ENCODE results near the gene SYT1. TPM values are rescaled to one million over a fixed set of nuclear protein-coding genes. Genes with fewer than 3 reads are reported as not detected.
"Not testable (repeated sequence)": the region's sequence is repeated elsewhere in the genome, so short reads cannot be mapped to it uniquely, and the experiment has no call there.

SYT1 gene
- polyA plus RNA-seq, 5 donors = 2.7 to 6.4 (median 5.0) TPM

DNA sequence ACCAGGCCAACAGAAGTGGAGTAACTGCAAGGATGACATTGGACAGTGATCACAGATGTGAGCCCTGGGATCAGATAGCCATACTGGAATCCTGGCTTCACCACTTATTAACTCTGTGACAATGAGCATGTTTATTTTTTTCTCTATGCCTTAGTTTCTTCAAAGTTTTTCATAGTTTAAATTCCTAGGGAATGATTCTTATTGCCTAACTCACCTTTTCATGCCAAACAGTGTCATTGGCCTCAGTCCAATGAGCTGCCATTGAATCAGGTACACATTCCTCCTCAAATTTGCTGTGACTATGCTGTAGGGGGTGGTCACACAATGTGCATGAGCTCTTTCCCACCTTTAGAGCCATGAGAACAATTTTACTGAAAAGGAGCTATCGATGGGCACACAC lies 342.3 kb downstream of the SYT1 start:
- DNase-seq = no peak

DNA sequence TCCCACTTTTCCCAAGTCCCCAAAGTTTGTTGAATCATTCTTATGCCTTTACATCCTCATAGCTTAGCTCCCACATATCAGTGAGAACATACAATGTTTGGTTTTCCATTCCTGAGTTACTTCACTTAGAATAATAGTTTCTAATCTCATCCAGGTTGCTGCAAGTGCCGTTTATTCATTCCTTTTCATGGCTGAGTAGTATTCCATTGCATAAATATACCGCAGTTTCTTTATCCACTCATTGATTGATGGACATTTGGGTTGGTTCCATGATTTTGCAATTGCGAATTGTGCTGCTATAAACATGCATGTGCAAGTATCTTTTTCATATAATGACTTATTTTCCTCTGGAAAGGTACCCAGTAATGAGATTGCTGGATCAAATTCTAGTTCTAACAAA lies 345.8 kb downstream of the SYT1 start:
- DNase-seq = not testable (repeated sequence)

DNA sequence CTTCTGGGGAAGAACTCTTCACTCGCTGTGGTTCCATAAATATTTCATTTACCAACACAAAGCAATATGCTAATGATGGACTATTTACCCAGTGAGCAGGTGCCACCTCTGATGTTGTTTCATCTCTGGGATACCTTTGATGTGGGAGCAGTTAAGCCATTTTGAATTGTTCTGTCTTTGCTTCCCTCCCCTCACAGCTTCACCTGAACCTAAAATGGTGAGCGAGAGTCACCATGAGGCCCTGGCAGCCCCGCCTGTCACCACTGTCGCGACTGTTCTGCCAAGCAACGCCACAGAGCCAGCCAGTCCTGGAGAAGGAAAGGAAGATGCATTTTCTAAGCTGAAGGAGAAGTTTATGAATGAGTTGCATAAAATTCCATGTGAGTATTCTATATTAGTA lies 352.7 kb downstream of the SYT1 start:
- no peak for DNase-seq

DNA sequence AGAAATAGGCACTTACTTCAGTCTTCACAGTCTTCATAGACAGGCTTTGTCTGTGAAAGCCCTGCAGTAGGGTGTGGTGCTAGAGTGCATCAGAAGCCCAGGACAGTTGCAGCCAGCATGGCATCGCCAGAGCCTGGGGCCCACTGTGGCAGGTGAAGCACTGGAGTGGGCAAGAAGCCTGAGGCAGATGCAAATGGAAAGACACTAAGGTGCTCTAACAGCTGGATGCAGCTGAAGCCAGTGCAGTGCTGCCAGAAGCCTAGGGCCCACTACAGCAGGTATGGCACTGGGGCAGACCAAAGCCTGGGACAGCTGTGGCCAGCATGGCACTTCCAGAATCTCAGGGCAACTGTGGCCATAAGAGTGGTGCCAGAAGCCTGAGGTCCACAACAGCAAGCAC lies 358.6 kb downstream of the SYT1 start:
- DNase-seq = no peak

DNA sequence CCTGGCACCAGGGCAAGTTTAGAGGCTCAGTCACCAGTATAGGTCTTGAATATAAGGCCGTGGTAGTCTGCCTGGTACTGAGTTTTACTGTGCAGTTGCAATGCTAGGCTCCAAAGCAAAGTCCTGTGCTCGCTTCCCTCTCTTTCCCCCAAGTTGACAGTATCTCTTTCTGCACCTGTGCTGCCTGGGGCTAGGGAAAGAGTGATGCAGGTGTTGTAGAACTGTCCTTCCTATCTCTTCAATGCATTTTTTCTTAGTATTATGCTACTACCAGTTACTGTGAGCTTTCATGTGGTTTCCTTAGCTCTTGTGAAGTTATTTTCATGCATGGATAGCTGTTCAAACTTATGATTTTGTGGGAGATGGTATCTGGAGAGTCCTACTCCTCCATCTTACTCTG lies 359.2 kb downstream of the SYT1 start:
- no peak for DNase-seq

DNA sequence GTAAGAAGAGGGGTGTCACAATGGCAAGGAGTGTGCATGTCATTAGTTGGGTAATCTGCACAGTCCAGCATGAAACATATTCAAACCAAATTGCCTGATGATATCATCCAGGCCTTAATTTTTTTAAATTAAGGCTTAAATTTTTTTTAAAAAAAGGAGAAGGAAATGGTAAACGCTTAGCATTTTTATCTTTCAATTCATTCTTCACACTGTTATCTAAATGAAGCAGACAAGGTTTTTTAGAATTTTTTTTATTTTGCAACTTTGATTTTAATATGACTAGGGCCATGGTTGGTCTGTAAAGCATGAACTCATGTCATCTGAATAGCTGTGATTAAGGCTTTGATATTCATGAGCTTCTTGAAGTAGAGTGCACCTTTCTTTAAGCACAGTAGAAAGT lies 362.5 kb downstream of the SYT1 start:
- DNase-seq = no peak

DNA sequence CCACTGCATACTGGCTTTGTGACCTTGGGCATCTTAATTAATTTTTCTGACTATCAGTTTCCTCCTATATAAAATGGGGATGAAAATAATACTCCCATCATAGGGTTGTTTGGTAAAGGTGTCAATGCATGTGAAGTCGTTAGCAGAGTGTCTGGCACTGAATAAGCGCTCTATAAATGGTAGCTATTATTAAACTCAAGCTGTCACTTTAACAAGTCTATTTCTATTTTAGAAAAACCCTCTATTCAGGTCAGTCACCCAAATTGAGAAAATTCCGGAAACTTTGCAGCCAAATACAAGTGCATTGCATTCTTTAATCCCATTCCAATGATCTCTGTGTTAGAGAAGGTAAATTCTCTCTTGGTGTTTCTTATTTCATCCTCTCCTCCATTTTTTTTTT lies 363.1 kb downstream of the SYT1 start:
- no peak for DNase-seq

DNA sequence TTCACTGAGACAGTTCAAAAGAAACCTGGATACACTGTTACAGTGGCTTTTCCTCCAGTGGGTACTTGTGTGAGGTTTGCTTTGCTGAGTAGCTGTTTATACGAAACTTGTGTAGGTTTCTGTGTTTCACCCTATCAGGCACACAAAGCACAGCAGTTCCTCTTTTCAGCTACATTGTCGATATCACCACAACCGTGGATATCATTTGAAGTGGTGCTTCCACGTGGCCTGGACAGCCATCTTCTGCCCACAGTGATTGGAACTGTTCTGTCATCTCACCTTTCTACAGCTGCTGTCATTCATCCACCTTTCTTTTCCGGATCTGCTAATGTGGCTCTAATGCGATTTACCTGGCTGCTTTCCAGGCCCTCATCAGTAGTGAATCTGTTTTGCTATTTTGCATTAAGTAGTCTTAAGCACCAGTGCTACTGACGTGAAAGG lies 368.8 kb downstream of the SYT1 start:
- no peak for DNase-seq

DNA sequence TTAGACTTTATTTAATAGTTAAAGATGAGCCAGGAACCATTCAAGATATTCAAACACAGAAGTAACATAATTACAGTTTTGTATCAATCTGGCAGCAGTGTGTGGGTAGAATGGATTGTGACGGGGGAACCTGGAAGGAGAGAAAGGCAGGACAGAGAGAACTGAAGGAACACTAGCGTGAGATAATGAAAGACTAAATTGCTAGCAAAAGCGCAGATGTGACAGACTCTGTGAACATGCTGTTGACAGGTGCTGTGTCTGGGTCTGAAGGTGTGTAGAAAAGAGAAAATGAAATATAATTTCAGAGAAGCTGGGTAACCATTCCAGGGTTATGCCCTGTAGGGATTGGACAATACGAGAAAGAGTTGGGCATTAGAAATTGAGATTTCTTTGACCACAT lies 372.3 kb downstream of the SYT1 start:
- DNase-seq = no peak

DNA sequence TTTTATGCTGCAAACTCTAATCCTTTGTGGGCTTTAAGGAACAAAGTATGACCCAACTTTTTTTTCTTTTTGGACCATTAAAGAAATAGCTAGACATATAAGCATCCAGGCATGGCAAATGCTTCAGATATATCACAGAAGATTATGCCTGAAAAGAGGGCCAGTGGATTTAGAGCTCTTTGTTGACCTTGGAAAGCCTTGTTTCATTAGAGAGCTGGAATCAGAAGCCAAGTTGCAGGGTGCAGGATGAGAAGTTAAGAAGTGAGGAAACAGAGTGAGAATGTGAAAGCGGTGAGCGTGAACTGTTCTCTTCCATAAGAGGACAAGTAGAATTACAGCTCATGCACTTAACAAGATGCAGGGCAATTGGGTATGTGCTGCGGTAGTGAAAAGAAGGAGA lies 373.7 kb downstream of the SYT1 start:
- DNase-seq = no peak

DNA sequence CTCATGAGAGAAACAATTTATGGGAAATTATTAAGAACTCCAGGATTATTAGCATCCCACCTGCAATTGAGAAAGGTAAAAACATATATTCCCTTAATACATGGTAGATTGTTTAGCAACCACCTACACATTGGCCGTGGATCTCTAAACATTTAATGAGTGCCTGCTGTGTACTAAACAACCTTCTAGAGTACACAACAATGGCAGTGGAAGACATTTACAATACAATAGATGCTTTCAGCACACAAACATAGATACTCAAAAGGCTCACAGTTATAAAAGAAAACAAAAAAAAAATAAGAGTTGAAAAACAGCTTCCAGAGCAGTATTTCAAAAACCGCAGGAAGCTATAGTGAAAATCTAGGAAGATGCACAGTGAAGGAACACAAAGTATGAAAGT lies 382.9 kb downstream of the SYT1 start:
- no peak for DNase-seq

DNA sequence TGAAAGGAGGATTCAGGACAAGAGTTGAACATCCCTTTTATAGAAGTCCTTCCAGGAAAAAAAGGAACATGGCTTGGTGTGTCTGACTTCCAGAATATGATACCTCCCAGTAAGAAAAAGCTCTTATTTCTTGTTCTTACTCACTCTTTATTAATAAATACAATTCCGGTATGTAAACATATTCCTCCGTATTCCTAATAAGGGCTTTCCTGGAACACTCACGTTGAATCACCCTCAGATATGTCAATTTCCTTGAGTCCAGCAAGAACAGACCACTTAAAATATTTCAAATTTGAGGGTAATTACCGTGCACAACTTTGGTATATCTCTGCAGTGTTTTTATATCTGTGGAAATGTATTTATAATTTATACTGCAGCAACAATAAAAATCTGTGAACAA lies 385.6 kb downstream of the SYT1 start:
- no peak for DNase-seq

DNA sequence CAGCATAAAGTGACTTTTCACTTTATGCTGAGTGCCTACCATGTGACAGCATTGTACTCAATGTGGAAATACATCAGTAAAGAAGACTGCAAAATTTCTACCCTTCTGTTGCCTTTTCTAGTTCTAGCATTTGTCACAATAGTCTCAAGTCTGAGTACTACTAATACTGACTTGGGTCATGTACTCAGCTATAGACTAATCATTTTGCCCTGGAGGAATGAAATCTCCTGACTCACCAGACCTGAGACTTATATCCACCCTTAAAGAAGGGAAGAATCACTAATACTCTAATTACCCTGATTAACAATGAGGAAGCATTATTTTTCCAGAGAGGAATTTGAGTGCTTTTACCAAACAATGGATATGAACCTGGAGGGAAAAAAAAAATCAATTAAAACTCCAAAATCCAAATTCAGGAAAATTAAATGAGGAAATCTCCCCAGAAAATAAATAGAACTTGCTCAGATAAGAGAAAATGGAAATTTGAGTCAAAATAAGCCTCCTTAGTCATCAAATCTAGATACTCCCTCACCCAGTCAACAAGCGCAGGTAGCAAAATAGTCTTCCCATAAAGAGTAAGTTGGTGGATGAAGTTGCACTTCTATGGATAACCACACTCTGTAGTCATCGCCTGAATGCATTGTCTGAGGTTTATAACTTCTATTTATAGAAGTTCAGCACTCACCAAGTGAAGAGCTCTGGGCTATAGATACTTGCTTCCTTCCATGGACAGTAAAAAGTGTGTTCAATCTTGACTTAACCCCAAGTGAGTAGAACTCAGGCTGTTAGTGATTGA lies 386.6 kb downstream of the SYT1 start:
- no peak for DNase-seq

DNA sequence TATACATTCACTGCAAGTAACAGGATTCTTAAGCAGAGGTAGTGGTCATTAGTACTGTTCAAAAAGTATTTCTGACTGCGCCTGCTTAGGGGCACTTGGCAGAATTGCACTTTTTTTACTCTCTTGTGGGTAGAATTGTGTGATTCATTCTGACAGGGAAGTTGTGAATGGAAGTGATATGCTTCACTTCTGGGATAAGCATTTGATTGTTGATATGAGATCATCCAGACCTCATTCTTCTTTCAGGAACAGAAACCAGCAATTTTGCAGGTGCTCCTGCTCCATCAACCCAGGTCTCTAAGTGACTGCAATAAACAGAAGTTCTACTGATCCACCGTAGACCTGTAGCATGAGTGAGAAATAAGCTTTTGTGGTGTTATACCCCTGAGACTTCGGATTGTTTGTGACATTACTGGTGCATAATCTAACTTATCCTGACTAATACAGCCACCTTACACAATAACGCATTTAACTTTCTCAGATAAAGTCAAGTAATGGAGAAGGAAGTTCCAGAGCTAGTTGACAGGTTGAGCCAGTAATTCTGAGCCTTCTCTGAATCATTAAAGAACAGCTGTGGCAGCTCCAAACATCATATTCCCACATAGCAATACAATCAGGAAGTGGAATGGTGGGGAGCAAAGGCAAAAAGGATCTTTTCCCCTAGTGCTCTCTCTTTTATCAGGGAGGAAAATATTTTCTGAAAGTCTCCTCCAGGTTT lies 387.9 kb downstream of the SYT1 start:
- no peak for DNase-seq

DNA sequence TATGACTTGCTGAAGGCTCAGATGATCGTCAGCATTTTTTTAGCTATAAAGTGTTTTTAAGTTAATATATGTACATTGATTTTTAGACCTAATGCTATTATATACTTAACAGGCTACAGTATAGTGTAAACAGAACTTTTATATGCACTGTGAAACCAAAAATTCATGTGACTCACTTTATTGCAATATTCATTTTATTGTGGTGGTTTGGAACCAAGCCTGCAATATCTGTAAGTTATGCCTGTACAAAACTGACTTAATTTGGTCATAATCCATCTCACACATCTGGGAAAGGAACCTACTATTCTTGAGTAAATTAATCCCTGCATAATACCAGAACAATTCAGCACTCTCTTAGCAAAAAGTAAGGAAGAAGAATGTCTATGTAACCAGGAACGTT lies 390.7 kb downstream of the SYT1 start:
- DNase-seq = no peak

DNA sequence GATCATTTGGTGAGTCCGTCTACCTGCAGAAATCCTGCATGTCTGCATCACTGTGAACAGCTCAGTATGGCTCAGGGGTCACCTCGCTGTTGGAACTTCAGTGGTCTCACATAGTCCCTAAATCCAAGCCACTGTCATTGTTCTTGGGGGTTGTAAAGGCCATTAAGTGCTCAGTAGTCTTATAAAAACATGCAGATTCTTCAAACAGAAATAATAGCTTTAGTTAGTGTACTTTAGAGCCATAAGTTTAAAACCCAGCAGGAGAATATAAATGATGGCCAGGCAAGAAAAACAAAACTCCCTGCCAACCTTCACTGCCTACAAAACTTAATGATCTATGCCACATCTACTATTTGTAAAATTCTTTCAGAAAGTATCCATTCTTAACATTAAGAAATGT lies 396.3 kb downstream of the SYT1 start:
- no peak for DNase-seq

DNA sequence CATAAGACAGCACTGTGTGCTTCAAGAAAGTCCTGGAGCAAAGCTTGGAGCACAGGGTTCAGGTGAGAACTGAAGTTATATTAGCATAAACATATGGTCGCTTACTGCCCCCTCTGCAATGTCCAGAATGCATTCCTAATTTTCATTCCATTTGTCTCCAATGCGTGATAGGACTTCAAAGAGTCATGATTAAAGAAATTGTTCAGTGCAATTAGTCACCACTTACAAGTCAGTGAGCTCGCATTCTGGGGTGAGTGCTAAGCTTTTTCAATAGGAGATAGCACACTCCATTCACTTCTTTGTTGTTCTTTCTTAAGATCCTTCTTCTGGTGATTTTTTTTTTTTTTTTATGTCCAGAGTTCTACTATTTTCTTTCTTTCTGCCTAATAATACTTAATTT lies 398.4 kb downstream of the SYT1 start:
- DNase-seq = no peak

DNA sequence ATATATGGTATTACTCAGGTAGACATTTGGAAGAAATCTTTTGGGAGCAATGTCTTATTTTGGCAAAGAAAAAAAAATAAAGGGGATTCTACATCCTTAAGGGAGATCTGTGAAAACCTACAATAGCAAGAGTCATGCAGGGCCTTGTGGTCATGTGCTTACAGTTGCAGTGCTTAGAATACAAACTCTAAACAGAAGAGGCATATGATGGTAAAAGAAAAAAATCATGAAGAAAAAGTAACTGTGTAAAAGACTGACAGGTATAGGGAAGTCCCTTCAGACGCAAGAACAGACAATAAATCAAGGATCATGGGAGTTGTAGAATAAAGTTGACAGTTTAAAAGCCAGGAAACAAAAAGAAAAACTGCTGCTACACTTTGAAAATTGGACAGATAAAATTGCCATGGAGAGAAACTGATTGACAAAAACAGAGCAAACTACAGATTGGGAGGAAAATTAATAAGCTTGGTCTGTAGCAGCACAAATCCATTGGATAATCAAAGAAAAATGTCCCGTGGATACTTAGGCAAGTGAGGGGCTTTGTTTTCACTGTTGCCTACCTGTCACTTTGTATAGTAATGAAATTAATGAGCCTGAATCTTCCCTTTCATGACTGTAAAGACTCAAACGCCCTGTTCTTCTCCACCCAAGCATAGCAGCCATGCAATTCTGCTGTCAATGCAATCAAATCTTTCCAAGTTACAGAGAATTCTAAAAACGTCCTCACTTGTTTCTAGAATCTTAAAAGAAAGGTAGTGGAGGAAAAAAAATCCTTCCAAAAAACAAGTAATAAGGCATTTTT lies 402.0 kb downstream of the SYT1 start:
- DNase-seq = no peak

DNA sequence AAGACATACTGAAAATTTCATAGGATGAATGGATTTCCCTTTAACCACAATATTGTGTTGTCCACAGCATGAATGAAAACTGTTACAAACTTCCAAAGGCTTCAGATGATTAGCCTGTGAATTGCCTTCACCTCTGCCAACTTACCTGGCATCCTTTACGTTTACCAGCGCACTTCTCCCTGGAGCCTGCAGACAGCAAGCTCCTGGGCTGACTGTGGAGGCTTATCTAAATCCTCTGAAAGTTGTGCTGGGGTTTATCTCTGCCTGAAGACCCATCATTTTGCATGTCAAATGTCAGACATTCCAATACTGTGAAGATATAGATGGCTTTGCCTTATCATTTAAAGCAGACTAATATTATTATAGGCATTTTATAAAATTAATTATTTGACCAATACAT lies 403.0 kb downstream of the SYT1 start:
- no peak for DNase-seq

DNA sequence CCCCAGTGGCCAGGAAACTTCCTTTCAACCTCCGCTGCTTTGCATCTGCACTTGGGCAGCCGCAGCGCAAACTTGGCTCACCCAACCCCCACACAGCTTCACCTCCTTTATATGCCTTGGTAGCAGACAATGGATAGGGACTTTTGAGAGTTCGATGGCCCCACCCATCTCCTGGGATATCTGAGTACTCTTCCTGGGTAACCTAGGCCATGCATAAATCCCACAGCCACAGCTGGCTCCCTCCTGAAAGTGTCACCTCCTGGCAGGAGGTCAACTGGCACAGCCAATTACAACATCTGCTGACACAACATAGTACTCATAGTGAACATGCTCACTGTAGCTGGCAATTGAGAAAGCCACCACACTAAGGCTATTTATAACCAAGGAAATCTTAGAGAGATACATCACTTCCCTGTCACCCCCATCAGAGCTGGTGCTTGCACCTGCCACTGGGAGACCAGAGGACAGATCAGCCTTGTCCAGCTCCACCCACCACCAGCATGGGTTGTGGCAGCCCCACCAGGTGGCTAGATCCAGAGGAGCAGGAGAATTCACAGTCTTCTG lies 410.0 kb downstream of the SYT1 start:
- DNase-seq = no peak

DNA sequence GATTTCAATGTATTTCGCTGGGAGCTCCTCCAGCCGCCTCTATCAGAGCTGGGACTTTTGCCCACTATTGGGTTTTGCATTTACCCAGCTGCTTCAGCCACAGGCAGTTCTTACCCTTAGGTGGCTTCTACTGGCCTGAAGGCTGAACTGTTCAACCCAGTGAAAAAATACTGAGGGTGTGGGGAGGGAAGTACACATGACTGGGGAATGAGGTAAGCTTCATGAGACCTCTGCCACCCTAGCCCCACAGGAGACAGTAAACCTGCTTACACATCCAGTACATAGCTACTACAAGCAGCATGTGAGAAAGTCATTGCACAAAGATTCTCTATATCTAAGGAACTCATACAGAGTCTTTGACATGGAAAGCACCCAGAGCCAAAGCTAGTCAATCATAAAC lies 411.1 kb downstream of the SYT1 start:
- DNase-seq = no peak

DNA sequence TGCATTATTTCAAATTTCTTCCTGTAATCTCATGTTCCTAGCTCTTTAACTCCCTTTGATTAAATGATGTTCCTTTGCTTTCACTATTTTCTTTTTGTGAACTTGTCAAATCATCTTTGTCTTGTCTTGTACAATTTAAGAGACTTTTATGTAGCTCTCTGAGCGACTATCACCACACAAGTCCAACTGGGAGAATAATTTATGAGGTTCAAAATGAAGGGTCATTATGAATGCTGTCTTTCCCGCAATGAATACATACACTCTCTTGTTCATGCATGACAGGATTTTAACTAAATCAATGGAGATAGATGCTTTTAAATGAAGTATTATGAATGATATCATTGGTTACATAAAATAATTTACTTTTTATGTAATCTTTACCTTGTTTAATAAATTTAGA lies 418.8 kb downstream of the SYT1 start:
- DNase-seq = no peak
